Tibial artery (tissue), 4 donors: ENCODE data around the gene BCDIN3D.
A peak's percentile ranks its signal among the peaks of the same experiment; 100 is the strongest.
"Not testable (repeated sequence)": the region's sequence is repeated elsewhere in the genome, so short reads cannot be mapped to it uniquely, and the experiment has no call there.

ENCODE experiments used
- DNase-seq, 2 donors: peaks; one replicate each; pipeline ENCODE4 v3.0.0-alpha.2; 2019
- H3K27ac ChIP-seq, 2 donors: fragments of 200-600 bp; sonication (generic) in 1 of 2; 1 replicate in 1 of 2; 2 replicates in 1 of 2; pipeline ENCODE4 v1.5.1; 2018 to 2019; ENCODE audit warnings: mild to moderate bottlenecking in 1 of 2
- H3K27me3 ChIP-seq, 2 donors: fragments of 200-600 bp; sonication (generic) in 1 of 2; one replicate each; pipeline versions ENCODE4 v1.5.1 to v1.6.0; 2016 to 2019
- H3K36me3 ChIP-seq, 3 donors: fragments of 200-600 bp; sonication (generic) in 2 of 3; one replicate each; pipeline ENCODE4 v1.5.1; 2016 to 2019; ENCODE audit warnings: mild to moderate bottlenecking in 2 of 3
- H3K4me1 ChIP-seq, 4 donors: fragments of 200-600 bp; sonication (generic) in 2 of 4; 1 replicate in 3 of 4; 2 replicates in 1 of 4; pipeline ENCODE4 v1.5.1; 2016 to 2019
- H3K4me3 ChIP-seq, 2 donors: fragments of 200-600 bp; sonication (generic) in 1 of 2; 1 replicate in 1 of 2; 2 replicates in 1 of 2; pipeline ENCODE4 v1.5.1; 2018 to 2019; ENCODE audit warnings: mild to moderate bottlenecking in 2 of 2
- H3K9me3 ChIP-seq, 3 donors: fragments of 200-600 bp; sonication (generic) in 1 of 3; one replicate each; pipeline ENCODE4 v1.5.1; 2016 to 2019
- intact Hi-C: fragments of 100-400 bp; cut with DNase I; formaldehyde crosslinking; loops from one replicate; pipeline ENCODE4 v1.15.0; 2023; ENCODE audit warnings: low total_unique reads
- TF ChIP-seq, protein P1 (sequence below), 2 experiments: fragments of 200-600 bp in 1 of 2; fragments of 450-650 bp in 1 of 2; IDR thresholded peaks; one replicate each; pipeline ENCODE4 v1.5.1; 2017 to 2019; ENCODE audit warnings: antibody characterized with exemption in 2 of 2, mild to moderate bottlenecking in 1 of 2, moderate library complexity in 1 of 2

Gene BCDIN3D

DNA sequence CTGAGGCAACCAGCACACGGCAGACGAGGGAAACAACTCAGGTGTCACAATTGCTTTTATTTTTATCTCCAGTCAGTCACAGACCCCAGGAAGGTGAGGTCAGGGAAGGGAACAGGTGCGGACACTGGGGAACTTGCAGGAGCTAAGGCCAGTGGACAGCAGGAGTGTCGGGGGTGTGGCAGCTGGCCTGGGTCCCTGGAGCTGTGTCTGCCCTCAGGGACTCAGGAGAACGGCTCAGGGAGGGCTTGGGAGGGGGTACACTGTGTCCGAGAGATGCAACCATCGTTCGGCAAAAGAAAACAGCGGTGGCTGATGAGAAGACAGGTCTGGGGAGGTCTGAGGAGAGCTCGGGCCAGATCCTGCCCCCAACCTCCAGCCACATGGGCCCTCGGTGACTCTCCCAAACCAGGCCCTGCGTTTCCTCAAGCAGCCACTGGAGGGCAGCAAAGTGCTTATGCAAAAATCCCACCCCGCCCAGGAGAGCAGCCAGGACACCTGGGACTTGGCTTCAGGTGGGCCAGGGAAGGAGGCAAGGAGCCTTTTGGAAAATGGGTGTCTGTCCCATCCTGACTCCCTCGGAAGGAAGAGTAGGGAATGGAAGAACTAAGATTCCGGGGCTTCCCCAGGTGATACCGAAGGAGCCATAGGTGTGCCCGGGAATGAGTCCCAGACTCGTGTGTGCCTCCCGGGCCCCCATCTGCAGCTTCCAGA, 24.1 kb upstream of the BCDIN3D start:
- Histone ChIP-seq H3K4me3 (no peak overlapping the region), H3K9me3 (no peaks in the 10 kb centered on the region), H3K27me3 (peaks cover 0 to 21% of the 10 kb centered on the region in 2 donors), H3K4me1 (peaks cover 0 to 18% (median 7%) of the 10 kb centered on the region in 4 donors), H3K27ac (no peak overlapping the region), H3K36me3 (no peaks in the 10 kb centered on the region)
- TF ChIP-seq, protein P1, sequence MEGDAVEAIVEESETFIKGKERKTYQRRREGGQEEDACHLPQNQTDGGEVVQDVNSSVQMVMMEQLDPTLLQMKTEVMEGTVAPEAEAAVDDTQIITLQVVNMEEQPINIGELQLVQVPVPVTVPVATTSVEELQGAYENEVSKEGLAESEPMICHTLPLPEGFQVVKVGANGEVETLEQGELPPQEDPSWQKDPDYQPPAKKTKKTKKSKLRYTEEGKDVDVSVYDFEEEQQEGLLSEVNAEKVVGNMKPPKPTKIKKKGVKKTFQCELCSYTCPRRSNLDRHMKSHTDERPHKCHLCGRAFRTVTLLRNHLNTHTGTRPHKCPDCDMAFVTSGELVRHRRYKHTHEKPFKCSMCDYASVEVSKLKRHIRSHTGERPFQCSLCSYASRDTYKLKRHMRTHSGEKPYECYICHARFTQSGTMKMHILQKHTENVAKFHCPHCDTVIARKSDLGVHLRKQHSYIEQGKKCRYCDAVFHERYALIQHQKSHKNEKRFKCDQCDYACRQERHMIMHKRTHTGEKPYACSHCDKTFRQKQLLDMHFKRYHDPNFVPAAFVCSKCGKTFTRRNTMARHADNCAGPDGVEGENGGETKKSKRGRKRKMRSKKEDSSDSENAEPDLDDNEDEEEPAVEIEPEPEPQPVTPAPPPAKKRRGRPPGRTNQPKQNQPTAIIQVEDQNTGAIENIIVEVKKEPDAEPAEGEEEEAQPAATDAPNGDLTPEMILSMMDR (IDR thresholded peaks at IDR 0.05): peak; percentile 82 to 97
- peak; percentile 64 to 76 for DNase-seq
- intact Hi-C loops: loop anchor here (5.0 to 10.0 kb wide), 3 partner anchors 78 to 185 kb away; no protein-coding TSS in a partner anchor

- no peak for DNase-seq
- no peaks in the 10 kb centered on the region for H3K36me3 ChIP-seq
- H3K4me1 ChIP-seq: peaks cover 0 to 18% (median 7%) of the 10 kb centered on the region in 4 donors
- H3K27me3 ChIP-seq: peaks cover 0 to 23% of the 10 kb centered on the region in 2 donors
- TF ChIP-seq, protein P1 (IDR thresholded peaks at IDR 0.05): no peak
- intact Hi-C loops: loop anchor here (5.0 to 10.0 kb wide), 3 partner anchors 79 to 187 kb away; no protein-coding TSS in a partner anchor
- H3K27ac ChIP-seq: no peak overlapping the region
- H3K9me3 ChIP-seq: no peaks in the 10 kb centered on the region
- H3K4me3 ChIP-seq: no peak overlapping the region
These were observed 22.9 kb upstream of the BCDIN3D start for GRCh38 chr12:49865782-49866135.

- TF ChIP-seq, protein P1 (IDR thresholded peaks at IDR 0.05): no peak
- H3K27ac ChIP-seq: no peak overlapping the region
- no peak for DNase-seq
- H3K36me3 ChIP-seq: no peaks in the 10 kb centered on the region
- H3K9me3 ChIP-seq: no peaks in the 10 kb centered on the region
- H3K4me1 ChIP-seq: peaks cover 0 to 18% (median 7%) of the 10 kb centered on the region in 4 donors
- H3K4me3 ChIP-seq: no peak overlapping the region
- peaks cover 0 to 23% of the 10 kb centered on the region in 2 donors for H3K27me3 ChIP-seq
- intact Hi-C loops: loop anchor here (5.0 to 10.0 kb wide), 3 partner anchors 80 to 187 kb away; no protein-coding TSS in a partner anchor
These were observed 22.3 kb upstream of the BCDIN3D start for GRCh38 chr12:49865109-49865781.

GRCh38 chr12:49864798-49865090, 21.8 kb upstream of the BCDIN3D start:
- no peak for DNase-seq
- TF ChIP-seq, protein P1 (IDR thresholded peaks at IDR 0.05): no peak
- Histone ChIP-seq H3K27ac (no peak overlapping the region), H3K4me1 (peaks cover 0 to 17% (median 7%) of the 10 kb centered on the region in 4 donors), H3K27me3 (peaks cover 0 to 22% of the 10 kb centered on the region in 2 donors), H3K36me3 (no peaks in the 10 kb centered on the region), H3K9me3 (no peaks in the 10 kb centered on the region), H3K4me3 (no peak overlapping the region)
- intact Hi-C loops: loop anchor here (5.0 to 10.0 kb wide), 3 partner anchors 80 to 188 kb away; no protein-coding TSS in a partner anchor

DNA sequence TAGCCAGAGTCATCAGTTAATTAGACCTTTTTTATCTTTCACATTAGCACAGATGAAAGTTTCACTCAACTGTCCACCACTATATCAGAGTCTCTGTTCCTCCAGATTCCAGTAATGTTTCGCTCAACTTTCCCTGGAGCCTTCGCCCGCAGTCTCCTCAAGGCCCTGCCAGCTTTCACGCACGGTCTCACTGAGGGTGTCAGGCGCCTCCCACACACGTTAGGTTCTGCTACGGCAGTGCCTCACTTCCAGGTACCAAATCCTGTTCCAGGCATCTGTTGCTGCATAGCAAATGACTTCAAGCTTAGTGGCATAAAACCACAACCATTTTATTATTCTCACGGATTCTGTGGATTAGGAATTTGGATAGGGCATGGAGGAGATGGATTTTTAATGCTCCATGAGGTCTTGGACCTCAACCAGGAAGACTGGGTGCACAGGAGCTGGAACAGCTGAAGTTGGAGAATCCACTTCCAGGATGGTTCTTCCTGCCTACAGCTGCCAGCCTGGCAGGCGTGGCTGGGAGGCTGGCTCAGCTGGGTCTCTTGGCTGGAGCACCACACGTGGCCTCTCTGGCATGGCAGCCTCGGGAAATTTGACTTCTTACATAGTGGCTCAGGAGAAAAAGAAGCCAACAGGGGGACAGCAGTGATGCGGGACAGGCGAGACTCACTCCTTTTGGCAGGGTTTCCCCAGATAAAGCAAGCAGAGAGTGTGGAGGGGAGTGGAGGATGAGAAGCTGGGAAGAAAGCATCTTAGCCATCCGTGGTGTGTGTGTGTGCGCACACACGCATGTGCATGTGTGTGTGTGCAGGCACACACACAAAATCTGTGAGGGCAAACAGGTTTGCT, 21.3 kb upstream of the BCDIN3D start:
- H3K4me1 ChIP-seq: peaks cover 0 to 11% (median 6%) of the 10 kb centered on the region in 4 donors
- H3K4me3 ChIP-seq: no peak overlapping the region
- no peaks in the 10 kb centered on the region for H3K36me3 ChIP-seq
- H3K9me3 ChIP-seq: no peaks in the 10 kb centered on the region
- intact Hi-C loops: loop anchor here (10.0 kb wide), 1 partner anchor 81 kb away; no protein-coding TSS in a partner anchor
- DNase-seq: no peak
- H3K27ac ChIP-seq: no peak overlapping the region
- TF ChIP-seq, protein P1 (IDR thresholded peaks at IDR 0.05): no peak
- peaks cover 0 to 20% of the 10 kb centered on the region in 2 donors for H3K27me3 ChIP-seq

DNA sequence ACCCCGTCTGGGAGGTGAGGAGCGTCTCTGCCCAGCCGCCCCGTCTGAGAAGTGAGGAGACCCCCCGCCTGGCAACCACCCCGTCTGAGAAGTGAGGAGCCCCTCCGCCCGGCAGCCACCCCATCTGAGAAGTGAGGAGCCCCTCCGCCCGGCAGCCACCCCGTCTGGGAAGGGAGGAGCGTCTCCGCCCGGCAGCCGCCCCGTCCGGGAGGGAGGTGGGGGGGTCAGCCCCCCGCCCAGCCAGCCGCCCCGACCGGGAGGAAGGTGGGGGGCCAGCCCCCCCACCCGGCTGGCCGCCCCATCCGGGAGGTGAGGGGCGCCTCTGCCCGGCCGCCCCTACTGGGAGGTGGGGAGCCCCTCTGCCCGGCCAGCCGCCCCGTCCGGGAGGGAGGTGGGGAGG, 18.0 kb upstream of the BCDIN3D start:
- intact Hi-C loops: loop anchor here (10.0 kb wide), 1 partner anchor 84 kb away; no protein-coding TSS in a partner anchor

GRCh38 chr12:49855890-49856289, 13.0 kb upstream of the BCDIN3D start:
- H3K36me3 ChIP-seq, intact Hi-C loops, H3K27me3 ChIP-seq, H3K27ac ChIP-seq, H3K9me3 ChIP-seq, H3K4me1 ChIP-seq, H3K4me3 ChIP-seq, DNase-seq: not testable (repeated sequence)

More for the DNA sequence above, 18.0 kb upstream of the BCDIN3D start:
- not testable (repeated sequence) for H3K4me3 ChIP-seq, H3K9me3 ChIP-seq, H3K27me3 ChIP-seq, H3K27ac ChIP-seq, DNase-seq, H3K36me3 ChIP-seq, H3K4me1 ChIP-seq
